NT2/D1 (cell line): ENCODE results near the gene IL17REL.

Source experiments
- DNase-seq: peaks from one replicate; pipeline ENCODE4 v3.0.0-alpha.2; 2011; ENCODE audit warnings: low read depth, low spot score
- H3K27me3 ChIP-seq: 2 replicates; pipeline ENCODE4 v1.6.0; 2011; ENCODE audit warnings: mild to moderate bottlenecking; ENCODE audit not compliant: insufficient read length, insufficient read depth
- H3K36me3 ChIP-seq: 2 replicates; pipeline ENCODE4 v1.6.1; 2011; ENCODE audit warnings: mild to moderate bottlenecking, low read length, mixed read lengths; ENCODE audit not compliant: insufficient read depth, insufficient read length
- H3K4me1 ChIP-seq: 2 replicates; pipeline ENCODE4 v1.5.1; 2011; ENCODE audit not compliant: insufficient read depth, insufficient read length
- H3K4me3 ChIP-seq: 2 replicates; pipeline ENCODE4 v1.5.1; 2011; ENCODE audit warnings: low read depth; ENCODE audit not compliant: insufficient read length
- H3K9ac ChIP-seq: 2 replicates; pipeline ENCODE4 v1.6.0; 2011; ENCODE audit warnings: low read depth; ENCODE audit not compliant: insufficient read length
- H3K9me3 ChIP-seq: 2 replicates; pipeline ENCODE4 v1.5.1; 2011; ENCODE audit warnings: mild to moderate bottlenecking, low read length; ENCODE audit not compliant: insufficient read depth
- SUZ12 ChIP-seq: IDR thresholded peaks from 2 replicates; pipeline ENCODE4 v1.6.1; 2011; ENCODE audit not compliant: insufficient read length, insufficient read depth; ENCODE audit errors: extremely low read depth
- YY1 ChIP-seq: IDR thresholded peaks from 2 replicates; pipeline ENCODE4 v1.6.1; 2011; ENCODE audit not compliant: insufficient read length, insufficient read depth
- ZNF274 ChIP-seq: IDR thresholded peaks from 2 replicates; pipeline ENCODE4 v1.6.1; 2011; ENCODE audit warnings: mild to moderate bottlenecking, low read depth, low read length

Gene IL17REL

GRCh38 chr22:50058061-50058905, 45.7 kb upstream of the IL17REL start, which contains the start of gene TTLL8:
TTLL8 (minus strand) TSS chr22:50058298.
- no peak for TF ChIP-seq YY1
- no peak for TF ChIP-seq ZNF274
- TF ChIP-seq SUZ12: no peak
- no peak for DNase-seq
- H3K4me1 ChIP-seq: peaks cover 7% of the 10 kb centered on the region
- peak within 1 kb of the TSS; percentile 44 for H3K4me3 ChIP-seq
- no peaks in the 10 kb centered on the region for H3K9me3 ChIP-seq
- peak within 1 kb of the TSS; percentile 64 for H3K9ac ChIP-seq
- no peaks in the 10 kb centered on the region for H3K36me3 ChIP-seq
- H3K27me3 ChIP-seq: no peaks in the 10 kb centered on the region

- TF ChIP-seq SUZ12 (no peak), YY1 (no peak), ZNF274 (no peak)
- H3K4me3 ChIP-seq: no peak overlapping the region
- no peak overlapping the region for H3K9ac ChIP-seq
- no peaks in the 10 kb centered on the region for H3K36me3 ChIP-seq
- peaks cover 7% of the 10 kb centered on the region for H3K4me1 ChIP-seq
- H3K27me3 ChIP-seq: no peaks in the 10 kb centered on the region
- no peaks in the 10 kb centered on the region for H3K9me3 ChIP-seq
- DNase-seq: no peak
Measured at GRCh38 chr22:50057278-50058060, 44.9 kb upstream of the IL17REL start.

DNA sequence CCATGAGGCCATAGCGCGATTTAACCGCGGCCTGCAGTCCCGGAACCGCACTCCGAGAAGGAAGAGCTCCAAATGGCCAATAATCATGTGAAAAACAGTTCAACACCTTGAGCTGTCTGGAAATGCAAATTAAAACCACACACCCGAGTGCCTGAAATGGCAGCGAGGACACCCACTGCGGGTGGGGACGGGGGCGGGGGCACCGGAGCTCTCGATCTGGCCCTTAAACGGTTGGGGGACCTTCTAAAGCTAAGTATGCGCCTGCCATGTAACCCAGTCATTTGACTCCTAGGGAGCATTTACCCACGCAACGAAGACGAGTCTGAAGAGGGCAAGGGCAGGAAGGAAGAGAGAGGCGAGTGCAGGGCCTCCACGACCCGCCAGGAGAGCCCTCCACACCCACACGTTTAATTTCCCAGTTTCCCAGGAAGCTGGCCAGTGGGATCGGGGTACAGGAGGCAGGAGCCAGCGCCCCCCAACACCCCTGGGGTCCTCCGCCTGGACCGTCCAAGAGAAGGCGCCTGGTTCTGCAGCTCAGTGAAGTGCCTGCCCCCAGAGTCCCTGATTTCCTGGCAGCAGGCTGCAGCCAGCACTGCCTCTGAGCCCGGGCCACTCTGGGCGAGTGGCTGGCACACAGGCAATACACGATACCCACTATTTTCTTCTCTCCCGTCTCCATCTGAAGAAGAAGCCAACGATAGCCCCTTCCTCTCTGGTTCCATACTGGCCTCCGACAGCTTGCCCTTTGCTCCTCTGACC, 43.8 kb upstream of the IL17REL start:
- H3K4me1 ChIP-seq: peaks cover 7% of the 10 kb centered on the region

DNA sequence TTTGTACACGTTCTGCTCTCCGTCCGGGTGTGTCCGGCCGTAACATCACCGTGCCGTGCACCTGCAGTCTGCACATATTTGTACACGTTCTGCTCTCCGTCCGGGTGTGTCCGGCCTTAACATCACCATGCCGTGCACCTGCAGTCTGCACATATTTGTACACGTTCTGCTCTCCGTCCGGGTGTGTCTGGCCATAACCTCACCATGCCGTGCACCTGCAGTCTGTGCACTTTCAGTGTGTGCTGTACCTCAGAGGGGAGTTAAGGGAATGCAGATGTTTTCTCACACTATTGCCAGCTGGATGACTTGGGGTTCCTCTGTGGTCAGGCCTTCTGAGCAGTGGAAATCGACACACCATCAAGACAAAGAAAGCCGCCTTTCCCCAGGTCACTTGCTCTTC, 41.3 kb upstream of the IL17REL start:
- Histone ChIP-seq H3K27me3 (no peaks in the 10 kb centered on the region), H3K9ac (no peak overlapping the region), H3K4me1 (no peaks in the 10 kb centered on the region), H3K9me3 (no peaks in the 10 kb centered on the region), H3K36me3 (no peaks in the 10 kb centered on the region), H3K4me3 (no peak overlapping the region)
- no peak for DNase-seq
- no peak for TF ChIP-seq ZNF274

More for the DNA sequence above, 43.8 kb upstream of the IL17REL start:
- no peaks in the 10 kb centered on the region for H3K9me3 ChIP-seq
- DNase-seq: no peak
- no peaks in the 10 kb centered on the region for H3K27me3 ChIP-seq
- H3K9ac ChIP-seq: no peak overlapping the region
- no peak for TF ChIP-seq YY1
- TF ChIP-seq ZNF274: no peak
- TF ChIP-seq SUZ12: no peak
- no peak overlapping the region for H3K4me3 ChIP-seq
- no peaks in the 10 kb centered on the region for H3K36me3 ChIP-seq

- TF ChIP-seq YY1 (no peak), ZNF274 (no peak), SUZ12 (no peak)
- no peak for DNase-seq
- Histone ChIP-seq H3K9ac (no peak overlapping the region), H3K9me3 (no peaks in the 10 kb centered on the region), H3K36me3 (no peaks in the 10 kb centered on the region), H3K27me3 (no peaks in the 10 kb centered on the region), H3K4me3 (no peak overlapping the region), H3K4me1 (no peaks in the 10 kb centered on the region)
Measured at GRCh38 chr22:50051930-50052329, 39.4 kb upstream of the IL17REL start.

DNA sequence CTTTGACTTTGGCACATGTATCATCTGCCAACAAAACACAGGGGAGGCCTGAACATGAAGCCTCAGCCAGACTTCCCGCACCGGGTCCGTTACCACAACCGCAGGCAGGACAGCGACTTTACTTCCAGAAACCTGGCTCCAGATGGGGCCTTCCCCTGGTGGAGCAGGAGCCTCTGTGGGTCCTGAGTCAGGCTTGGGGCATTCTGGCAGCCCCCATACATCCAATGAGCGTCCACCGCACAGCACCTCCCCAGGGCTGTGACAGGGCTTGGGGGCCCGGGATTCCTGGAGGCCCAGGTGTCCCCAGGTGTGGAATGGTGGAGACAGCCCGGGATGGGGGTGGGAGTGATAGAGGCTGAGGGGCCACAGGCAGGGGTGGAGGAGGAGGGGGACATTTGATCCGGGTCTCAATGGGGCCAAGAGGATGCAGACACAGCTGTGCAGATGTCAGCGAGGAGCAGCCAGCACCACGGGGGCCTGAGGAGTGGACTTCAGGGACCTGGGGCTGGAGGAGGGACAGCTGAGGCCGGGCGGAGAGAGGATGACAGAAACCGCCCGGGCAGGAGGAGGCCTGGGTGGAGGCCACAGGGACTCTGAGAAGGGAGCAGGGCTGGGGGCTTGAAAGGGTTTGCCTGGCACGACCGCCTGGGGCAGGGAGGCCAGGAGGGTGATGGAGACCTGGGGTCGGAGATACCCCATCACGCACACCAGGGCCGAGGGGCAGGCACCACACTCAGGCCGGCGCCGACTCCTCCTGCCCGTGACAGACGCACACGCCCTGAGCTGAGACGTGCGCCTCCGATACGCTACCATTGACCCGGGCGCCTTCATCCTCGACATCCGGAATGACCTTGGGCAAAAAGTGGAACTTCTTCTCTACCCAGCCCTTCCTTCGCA, 37.0 kb upstream of the IL17REL start:
- no peak overlapping the region for H3K4me3 ChIP-seq
- no peaks in the 10 kb centered on the region for H3K9me3 ChIP-seq
- TF ChIP-seq YY1 (no peak), ZNF274 (no peak), SUZ12 (no peak)
- H3K9ac ChIP-seq: no peak overlapping the region
- no peaks in the 10 kb centered on the region for H3K36me3 ChIP-seq
- H3K27me3 ChIP-seq: no peaks in the 10 kb centered on the region
- no peaks in the 10 kb centered on the region for H3K4me1 ChIP-seq
- no peak for DNase-seq
